OCI-LY3 (cell line): ENCODE data around the gene FTSJ1.

Experiments used
- H2AFZ ChIP-seq: fragments of 200-600, 300-600 bp; shearing (Covaris generic); 2 replicates; pipeline ENCODE4 v1.6.0; 2014; ENCODE audit warnings: antibody characterized with exemption, low read depth, low read length
- H3K27ac ChIP-seq: fragments of 200-600, 300-600 bp; sonication (generic); 2 replicates; pipeline ENCODE4 v1.5.1; 2014; ENCODE audit warnings: mild to moderate bottlenecking, low read length, moderate library complexity, mixed read lengths
- H3K27me3 ChIP-seq: fragments of 200-600, 300-600 bp; sonication (generic); 2 replicates; pipeline ENCODE4 v1.6.1; 2014; ENCODE audit warnings: low read depth, low read length, mixed read lengths
- H3K36me3 ChIP-seq: fragments of 200-600, 300-600 bp; sonication (generic); replicated peaks from 2 replicates; pipeline ENCODE3; 2014; ENCODE audit warnings: low read depth, low read length, mixed read lengths
- H3K4me1 ChIP-seq: fragments of 300-600, 200-600 bp; sonication (generic); 2 replicates; pipeline ENCODE4 v1.6.1; 2014; ENCODE audit warnings: low read length, mixed read lengths
- H3K4me2 ChIP-seq: fragments of 200-600, 300-600 bp; sonication (generic); 2 replicates; pipeline ENCODE4 v1.6.1; 2014; ENCODE audit warnings: low read length, mixed read lengths
- H3K4me3 ChIP-seq: fragments of 300-600, 200-600 bp; sonication (generic); 2 replicates; pipeline ENCODE4 v1.5.1; 2014; ENCODE audit warnings: antibody characterized with exemption, mild to moderate bottlenecking, low read length, moderate library complexity
- H3K79me2 ChIP-seq: fragments of 300-600, 200-600 bp; shearing (Covaris generic); 2 replicates; pipeline ENCODE4 v1.6.1; 2014; ENCODE audit warnings: mild to moderate bottlenecking, low read length, mixed read lengths
- H3K9ac ChIP-seq: fragments of 300-600, 200-600 bp; shearing (Covaris generic); 2 replicates; pipeline ENCODE4 v1.6.0; 2014; ENCODE audit warnings: mild to moderate bottlenecking, low read length, moderate library complexity
- H3K9me3 ChIP-seq: fragments of 200-600, 300-600 bp; shearing (Covaris generic); 2 replicates; pipeline ENCODE4 v1.6.1; 2014; ENCODE audit warnings: low read length, mixed read lengths; ENCODE audit not compliant: insufficient read depth
- H4K20me1 ChIP-seq: fragments of 200-600, 300-600 bp; sonication (generic); 2 replicates; pipeline ENCODE4 v1.6.1; 2016; ENCODE audit warnings: low read length, mixed read lengths; ENCODE audit not compliant: insufficient read depth
- CTCF ChIP-seq: fragments of 200-600, 300-600 bp; sonication (generic); IDR thresholded peaks from 2 replicates; pipeline ENCODE4 v1.5.1; 2014; ENCODE audit warnings: antibody characterized with exemption, low read length, low read depth
- EZH2phosphoT487 ChIP-seq: fragments of 200-600 bp; shearing (Covaris generic); IDR thresholded peaks from 2 replicates; pipeline ENCODE4 v1.6.1; 2018; ENCODE audit warnings: antibody characterized with exemption, mixed run types, low read depth

The FTSJ1 gene

DNA sequence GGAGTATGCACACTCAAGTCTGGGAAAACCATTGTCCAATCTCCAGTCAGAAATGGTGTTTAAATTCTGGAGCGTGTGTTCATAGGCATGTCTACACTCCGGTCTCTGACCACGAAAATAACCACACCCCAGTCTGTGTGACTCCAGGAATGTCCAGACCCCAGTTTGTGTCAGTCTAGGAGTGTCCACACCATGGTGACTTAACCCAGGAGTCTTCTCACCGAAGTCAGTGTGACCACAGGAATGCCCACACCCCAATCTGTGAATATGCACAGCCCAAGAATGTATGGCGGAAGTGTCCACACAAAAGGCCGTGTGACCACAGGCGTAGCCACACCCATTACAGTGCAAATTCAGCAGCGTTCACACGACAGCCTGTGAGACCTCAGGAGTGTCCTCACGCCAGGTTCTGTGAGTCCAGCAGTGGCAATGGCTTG lies 11.4 kb downstream of the FTSJ1 start:
- no peaks in the 10 kb centered on the region for H4K20me1 ChIP-seq
- peaks cover 11% of the 10 kb centered on the region for H3K36me3 ChIP-seq
- H3K4me1 ChIP-seq, result no peaks in the 10 kb centered on the region
- no peaks in the 10 kb centered on the region for H3K27me3 ChIP-seq
- H3K4me3 ChIP-seq, result no peak overlapping the region
- TF ChIP-seq CTCF (no peak), EZH2phosphoT487 (no peak)
- no peak overlapping the region for H3K4me2 ChIP-seq
- no peaks in the 10 kb centered on the region for H3K79me2 ChIP-seq
- no peak overlapping the region for H3K9ac ChIP-seq
- H3K9me3 ChIP-seq, result no peaks in the 10 kb centered on the region
- H2AFZ ChIP-seq, result no peak overlapping the region
- H3K27ac ChIP-seq, result no peak overlapping the region

DNA sequence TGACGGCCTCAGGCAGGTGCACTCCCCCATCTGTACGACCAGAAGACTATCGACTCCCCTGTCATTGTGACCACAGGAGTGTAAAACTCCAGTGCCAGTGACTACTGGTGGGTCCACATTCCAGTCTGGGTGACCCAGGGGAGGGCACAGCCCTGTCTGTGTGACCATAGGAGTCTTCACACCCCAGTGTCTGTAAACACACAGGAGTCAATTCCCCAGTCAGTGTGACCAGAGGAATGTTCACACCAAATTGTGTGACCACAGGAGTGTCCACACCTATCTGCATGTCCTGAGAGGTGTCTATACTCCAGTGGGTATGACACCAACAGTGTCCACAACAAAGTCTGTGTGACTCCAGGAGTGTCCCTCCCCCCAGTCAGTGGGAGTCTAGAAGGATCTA lies 12.0 kb downstream of the FTSJ1 start:
- TF ChIP-seq EZH2phosphoT487 (no peak), CTCF (no peak)
- no peak overlapping the region for H3K4me2 ChIP-seq
- H3K4me3 ChIP-seq, result no peak overlapping the region
- no peaks in the 10 kb centered on the region for H4K20me1 ChIP-seq
- no peak overlapping the region for H3K27ac ChIP-seq
- no peak overlapping the region for H2AFZ ChIP-seq
- no peaks in the 10 kb centered on the region for H3K79me2 ChIP-seq
- no peaks in the 10 kb centered on the region for H3K4me1 ChIP-seq
- H3K36me3 ChIP-seq, result peaks cover 11% of the 10 kb centered on the region
- no peaks in the 10 kb centered on the region for H3K27me3 ChIP-seq
- H3K9me3 ChIP-seq, result no peaks in the 10 kb centered on the region
- no peak overlapping the region for H3K9ac ChIP-seq

- no peak for TF ChIP-seq EZH2phosphoT487
- TF ChIP-seq CTCF, result no peak
- Histone ChIP-seq H3K4me2 (no peak overlapping the region), H3K36me3 (peaks cover 8% of the 10 kb centered on the region), H3K27ac (no peak overlapping the region), H2AFZ (no peak overlapping the region), H4K20me1 (no peaks in the 10 kb centered on the region), H3K9me3 (no peaks in the 10 kb centered on the region), H3K79me2 (no peaks in the 10 kb centered on the region), H3K27me3 (no peaks in the 10 kb centered on the region), H3K4me1 (no peaks in the 10 kb centered on the region), H3K9ac (no peak overlapping the region), H3K4me3 (no peak overlapping the region)
Measured at GRCh38 chrX:48489296-48489695, 13.3 kb downstream of the FTSJ1 start.

GRCh38 chrX:48489892-48490291 lies 13.9 kb downstream of the FTSJ1 start:
- Histone ChIP-seq H3K79me2 (no peaks in the 10 kb centered on the region), H3K9ac (no peak overlapping the region), H3K9me3 (no peaks in the 10 kb centered on the region), H3K27ac (no peak overlapping the region), H3K27me3 (no peaks in the 10 kb centered on the region), H2AFZ (no peak overlapping the region), H4K20me1 (no peaks in the 10 kb centered on the region), H3K4me3 (no peak overlapping the region), H3K4me2 (no peak overlapping the region), H3K36me3 (peaks cover 8% of the 10 kb centered on the region), H3K4me1 (no peaks in the 10 kb centered on the region)
- TF ChIP-seq EZH2phosphoT487 (no peak), CTCF (no peak)
